ENCODE data around the gene PPCS. TPM values are rescaled to one million over a fixed set of nuclear protein-coding genes. Genes with fewer than 3 reads are reported as not detected.

Gene PPCS
- total and polyA plus RNA-seq, 2 donors (not counting 3 experiments of a cell fraction or from before 2014, with no cell fraction given), result 31.7 to 32.6 TPM

- no peak for DNase-seq (ENCODE audit: low read depth, low spot score)
- H3K4me3 ChIP-seq (replicated peaks in 1 of 3; ENCODE audit: insufficient read depth in 1 of 3, low read depth in 1 of 3, low read length in 3 of 3), result no peak overlapping the region
- no peaks in the 10 kb centered on the region for H3K4me1 ChIP-seq (ENCODE audit: control insufficient read depth, extremely low read depth, insufficient read depth, low read length)
- intact Hi-C loops (cut with micrococcal nuclease) (no loop called here), dilution Hi-C loops (cut with MboI; ENCODE audit: extremely low pct_ligation_motif_present, low sequenced_read_pairs) (no loop called here)
- no peak overlapping the region for H3K9ac ChIP-seq (replicated peaks; ENCODE audit: extremely low read depth, insufficient read depth, low read length)
- H4K20me1 ChIP-seq (replicated peaks; ENCODE audit: control insufficient read depth, extremely low read depth, insufficient read depth, low read length), result no peaks in the 10 kb centered on the region
- no peak overlapping the region for H3K27ac ChIP-seq (ENCODE audit: insufficient read depth, low read depth, low read length)
- FAIRE-seq, result no peak
- H3K9me3 ChIP-seq (replicated peaks; ENCODE audit: control insufficient read depth, insufficient read depth, low read length), result no peaks in the 10 kb centered on the region
- no peak overlapping the region for H2AFZ ChIP-seq (ENCODE audit: low read depth, low read length)
- H3K36me3 ChIP-seq (ENCODE audit: control insufficient read depth in 2 of 2, extremely low read depth in 1 of 2, insufficient read depth in 2 of 2, low read length in 2 of 2), result no peaks in the 10 kb centered on the region
- peaks cover 4 to 5% of the 10 kb centered on the region in 2 experiments for H3K27me3 ChIP-seq (ENCODE audit: control insufficient read depth in 2 of 2, insufficient read depth in 2 of 2, low read length in 2 of 2)
- ChIA-PET POLR2A (no interaction called here), CTCF (interaction anchor here (1.0 kb wide), 1 partner anchor 140 kb away, joined by 4 read pairs; no protein-coding TSS in a partner anchor)
- H3K9me1 ChIP-seq (replicated peaks; ENCODE audit: control insufficient read depth, extremely low read depth, insufficient read depth, low read length), result no peaks in the 10 kb centered on the region
- BruUV-seq (replicated peaks), result no TSS peak
- TF ChIP-seq MYC (IDR thresholded peaks at IDR 0.05; ENCODE audit: low read depth, low read length) (no peak), GATA2 (IDR thresholded peaks at IDR 0.05; ENCODE audit: insufficient read depth, insufficient read length, low read depth, low read length) (no peak)
- TF ChIP-seq, protein P1, sequence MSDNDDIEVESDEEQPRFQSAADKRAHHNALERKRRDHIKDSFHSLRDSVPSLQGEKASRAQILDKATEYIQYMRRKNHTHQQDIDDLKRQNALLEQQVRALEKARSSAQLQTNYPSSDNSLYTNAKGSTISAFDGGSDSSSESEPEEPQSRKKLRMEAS (IDR thresholded peaks at IDR 0.05; ENCODE audit: insufficient read depth, insufficient read length), result no peak
- no peak overlapping the region for H3K4me2 ChIP-seq (ENCODE audit: insufficient read depth, low read length)
- no peaks in the 10 kb centered on the region for H3K79me2 ChIP-seq (ENCODE audit: control insufficient read depth, insufficient read depth, low read length)
These were observed 28.0 kb downstream of the PPCS start for GRCh38 chr1:42484382-42484781.

DNA sequence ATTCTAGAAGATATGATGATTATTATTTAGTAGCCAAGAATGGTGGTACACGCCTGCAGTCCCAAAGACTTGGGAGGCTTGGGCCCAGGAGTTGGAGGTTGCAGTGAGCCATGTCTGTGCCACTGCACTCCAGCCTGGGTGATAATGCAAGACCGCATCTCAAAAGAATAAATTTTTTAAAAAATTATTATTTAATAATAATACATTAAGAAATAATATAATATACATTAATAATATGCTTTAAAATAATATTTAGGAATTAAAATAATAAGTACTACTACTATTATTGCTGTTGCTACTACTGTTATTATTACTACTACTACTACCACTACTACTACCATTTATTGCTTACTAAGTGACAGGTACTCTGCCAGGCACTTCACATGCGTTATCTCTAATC lies 33.9 kb downstream of the PPCS start:
- no peaks in the 10 kb centered on the region for H3K9me1 ChIP-seq (replicated peaks; ENCODE audit: control insufficient read depth, extremely low read depth, insufficient read depth, low read length)
- no TSS peak for BruUV-seq (replicated peaks)
- TF ChIP-seq POLR2AphosphoS5 (IDR thresholded peaks at IDR 0.05; ENCODE audit: insufficient read depth, low read depth, low read length) (no peak), JUN (IDR thresholded peaks at IDR 0.05; ENCODE audit: borderline replicate concordance, insufficient read depth, insufficient read length, low read depth) (no peak), EZH2 (IDR thresholded peaks at IDR 0.05; ENCODE audit: borderline replicate concordance, low read depth, low read length, severe bottlenecking) (no peak), POLR2A (IDR thresholded peaks at IDR 0.05; ENCODE audit: low read depth, low read length) (no peak), FOS (IDR thresholded peaks at IDR 0.05; ENCODE audit: borderline replicate concordance, insufficient read depth, low read length) (no peak), GATA2 (IDR thresholded peaks at IDR 0.05; ENCODE audit: insufficient read depth, insufficient read length, low read depth, low read length) (no peak), CTCF (IDR thresholded peaks at IDR 0.05; ENCODE audit: extremely low read depth in 1 of 2, insufficient read depth in 1 of 2, low read depth in 1 of 2, low read length in 2 of 2) (no peak), MYC (IDR thresholded peaks at IDR 0.05; ENCODE audit: low read depth, low read length) (no peak)
- TF ChIP-seq, protein P1 (IDR thresholded peaks at IDR 0.05; ENCODE audit: insufficient read depth, insufficient read length), result no peak
- no peak overlapping the region for H2AFZ ChIP-seq (ENCODE audit: low read depth, low read length)
- FAIRE-seq (no peak), DNase-seq (ENCODE audit: low read depth, low spot score) (no peak)
- H3K9me3 ChIP-seq (replicated peaks; ENCODE audit: control insufficient read depth, insufficient read depth, low read length), result no peaks in the 10 kb centered on the region
- H3K79me2 ChIP-seq (ENCODE audit: control insufficient read depth, insufficient read depth, low read length), result no peaks in the 10 kb centered on the region
- no peaks in the 10 kb centered on the region for H3K4me1 ChIP-seq (ENCODE audit: control insufficient read depth, extremely low read depth, insufficient read depth, low read length)
- no peak overlapping the region for H3K4me3 ChIP-seq (replicated peaks in 1 of 3; ENCODE audit: insufficient read depth in 1 of 3, low read depth in 1 of 3, low read length in 3 of 3)
- dilution Hi-C loops (cut with MboI; ENCODE audit: extremely low pct_ligation_motif_present, low sequenced_read_pairs) (no loop called here), intact Hi-C loops (cut with micrococcal nuclease) (no loop called here)
- no peak overlapping the region for H3K27ac ChIP-seq (ENCODE audit: insufficient read depth, low read depth, low read length)
- no peak overlapping the region for H3K9ac ChIP-seq (replicated peaks; ENCODE audit: extremely low read depth, insufficient read depth, low read length)
- peaks cover 4 to 5% of the 10 kb centered on the region in 2 experiments for H3K27me3 ChIP-seq (ENCODE audit: control insufficient read depth in 2 of 2, insufficient read depth in 2 of 2, low read length in 2 of 2)
- H3K4me2 ChIP-seq (ENCODE audit: insufficient read depth, low read length), result no peak overlapping the region
- H4K20me1 ChIP-seq (replicated peaks; ENCODE audit: control insufficient read depth, extremely low read depth, insufficient read depth, low read length), result no peaks in the 10 kb centered on the region
- no peaks in the 10 kb centered on the region for H3K36me3 ChIP-seq (ENCODE audit: control insufficient read depth in 2 of 2, extremely low read depth in 1 of 2, insufficient read depth in 2 of 2, low read length in 2 of 2)
- ChIA-PET POLR2A (no interaction called here), CTCF (no interaction called here)

All from endothelial cell of umbilical vein (primary cell).